GM23338 (cell line): ENCODE results near the gene DNAJC4. TPM values are rescaled to one million over a fixed set of nuclear protein-coding genes. Genes with fewer than 3 reads are reported as not detected.

Experiments used
- ATAC-seq: fragments of 200-7000 bp; cut with Tn5 transposase; 3 replicates; pipeline ENCODE4 v1.9.1; 2020
- DNase-seq: peaks from one replicate; pipeline ENCODE4 v3.0.0-alpha.2; 2015; ENCODE audit warnings: low spot score
- H2AFZ ChIP-seq: fragments of 200-600 bp; sonication (generic); 2 replicates; pipeline ENCODE4 v1.8.0; 2016; ENCODE audit warnings: antibody characterized with exemption, mild to moderate bottlenecking, moderate library complexity
- H3F3A ChIP-seq: fragments of 200-600 bp; sonication (generic); replicated peaks from 2 replicates; pipeline ENCODE4 v1.8.0; 2017; ENCODE audit warnings: antibody characterized with exemption, mixed run types, low read depth
- H3K27ac ChIP-seq: fragments of 200-600 bp; sonication (generic); 2 replicates; pipeline ENCODE4 v1.6.1; 2016; ENCODE audit warnings: low read depth
- H3K27me3 ChIP-seq: fragments of 200-600 bp; sonication (generic); 2 replicates; pipeline ENCODE4 v1.8.0; 2016; ENCODE audit warnings: mild to moderate bottlenecking, mixed run types, moderate library complexity; ENCODE audit not compliant: insufficient read depth
- H3K36me3 ChIP-seq: fragments of 200-600 bp; sonication (generic); 2 replicates; pipeline ENCODE4 v1.8.0; 2016; ENCODE audit warnings: mild to moderate bottlenecking; ENCODE audit not compliant: insufficient read depth
- H3K4me1 ChIP-seq: fragments of 200-600 bp; sonication (generic); 2 replicates; pipeline ENCODE4 v1.8.0; 2016; ENCODE audit warnings: mild to moderate bottlenecking, moderate library complexity; ENCODE audit not compliant: insufficient read depth
- H3K4me2 ChIP-seq: fragments of 200-600 bp; sonication (generic); 2 replicates; pipeline ENCODE4 v1.7.1; 2017; ENCODE audit warnings: mixed run types
- H3K4me3 ChIP-seq: fragments of 200-600 bp; sonication (generic); 2 replicates; pipeline ENCODE4 v1.6.1; 2016; ENCODE audit warnings: mixed run types
- H3K79me2 ChIP-seq: fragments of 200-600 bp; sonication (generic); replicated peaks from 2 replicates; pipeline ENCODE4 v1.8.0; 2017; ENCODE audit warnings: mild to moderate bottlenecking; ENCODE audit not compliant: insufficient read depth
- H3K9me2 ChIP-seq: fragments of 200-600 bp; sonication (generic); 2 replicates; pipeline ENCODE4 v1.8.0; 2017; ENCODE audit not compliant: insufficient read depth
- H4K20me1 ChIP-seq: fragments of 200-600 bp; sonication (generic); replicated peaks from 2 replicates; pipeline ENCODE4 v1.8.0; 2017; ENCODE audit warnings: mild to moderate bottlenecking; ENCODE audit not compliant: insufficient read depth
- H3K27ac Mint-ChIP-seq: 2 replicates; pipeline ENCODE4 v1.8.0; 2020; ENCODE audit warnings: inconsistent platforms, mild to moderate bottlenecking, moderate library complexity, mixed read lengths
- H3K27me3 Mint-ChIP-seq: 3 replicates; pipeline ENCODE4 v1.8.0; 2022; ENCODE audit warnings: low read depth, mild to moderate bottlenecking, moderate library complexity, mixed read lengths, inconsistent platforms; ENCODE audit not compliant: insufficient read depth, poor library complexity
- H3K36me3 Mint-ChIP-seq: 3 replicates; pipeline ENCODE4 v1.8.0; 2021; ENCODE audit warnings: low read depth, mild to moderate bottlenecking, inconsistent platforms, moderate library complexity, mixed read lengths
- H3K4me1 Mint-ChIP-seq: 3 replicates; pipeline ENCODE4 v1.8.0; 2020; ENCODE audit warnings: mild to moderate bottlenecking, inconsistent platforms, mixed read lengths
- H3K4me3 Mint-ChIP-seq: 3 replicates; pipeline ENCODE4 v1.8.0; 2021; ENCODE audit warnings: moderate library complexity, mild to moderate bottlenecking, inconsistent platforms, mixed read lengths
- H3K9me3 Mint-ChIP-seq: 3 replicates; pipeline ENCODE4 v1.8.0; 2020; ENCODE audit warnings: moderate library complexity, mild to moderate bottlenecking, inconsistent platforms, mixed read lengths
- JUNB ChIP-seq: IDR thresholded peaks from one replicate; pipeline ENCODE4 v1.6.1; 2016; ENCODE audit warnings: antibody characterized with exemption; ENCODE audit not compliant: unreplicated experiment
- STAT1 ChIP-seq: IDR thresholded peaks from one replicate; pipeline ENCODE4 v1.6.1; 2016; ENCODE audit warnings: antibody characterized with exemption; ENCODE audit not compliant: unreplicated experiment
- ZNF114 ChIP-seq: fragments of 250-450 bp; sonication (Bioruptor Pico); IDR thresholded peaks from 2 replicates; pipeline ENCODE4 v1.5.0; 2020; ENCODE audit warnings: mild to moderate bottlenecking, moderate library complexity
- ZNF331 ChIP-seq: fragments of 250-450 bp; sonication (Bioruptor Pico); IDR thresholded peaks from 2 replicates; pipeline ENCODE4 v1.5.0; 2020; ENCODE audit warnings: low read depth, mild to moderate bottlenecking, moderate library complexity
- polyA plus RNA-seq: library from polyadenylated mRNA; unstranded; fragments of >200 nt; fragmentation: Nextera tagmentation; extraction: Ambion mirVana; gene quantifications from 2 replicates; pipeline ENCODE4 v1.2.1, GENCODE V29; 2016
- total RNA-seq: library from RNA; depleted of rRNA; stranded (reverse); fragments of >200 nt; shearing (Covaris generic); gene quantifications from 2 replicates; pipeline ENCODE4 v1.2.3, GENCODE V29; 2014
- TF ChIP-seq, protein P1 (sequence below): IDR thresholded peaks from one replicate; pipeline ENCODE4 v1.6.1; 2018; ENCODE audit warnings: antibody characterized with exemption; ENCODE audit not compliant: unreplicated experiment
- TF ChIP-seq, protein P2 (sequence below), 2 experiments: fragments of 200-600 bp in 1 of 2; sonication (generic) in 1 of 2; conservative IDR thresholded peaks; 2 replicates each; pipeline versions ENCODE4 v1.5.1 to v1.6.1; 2016 to 2017; ENCODE audit warnings: antibody characterized with exemption in 2 of 2, low read depth in 2 of 2, mild to moderate bottlenecking in 2 of 2, moderate library complexity in 1 of 2

DNAJC4 gene
- total and polyA plus RNA-seq, 2 experiments from 2014 or later: 10.5 to 34.4 TPM

GRCh38 chr11:64211181-64211872, 19.0 kb upstream of the DNAJC4 start:
- DNase-seq (no peak), ATAC-seq (no peak)
- H3K27ac ChIP-seq: no peak overlapping the region
- H3F3A ChIP-seq: peaks cover 8% of the 10 kb centered on the region; the same call in 1 of the 2 replicates
- no peak overlapping the region for H3K4me2 ChIP-seq
- no peaks in the 10 kb centered on the region for H3K4me1 ChIP-seq
- H3K79me2 ChIP-seq: no peaks in the 10 kb centered on the region
- no peaks in the 10 kb centered on the region for H3K9me2 ChIP-seq
- H4K20me1 ChIP-seq: no peaks in the 10 kb centered on the region
- TF ChIP-seq, protein P1, sequence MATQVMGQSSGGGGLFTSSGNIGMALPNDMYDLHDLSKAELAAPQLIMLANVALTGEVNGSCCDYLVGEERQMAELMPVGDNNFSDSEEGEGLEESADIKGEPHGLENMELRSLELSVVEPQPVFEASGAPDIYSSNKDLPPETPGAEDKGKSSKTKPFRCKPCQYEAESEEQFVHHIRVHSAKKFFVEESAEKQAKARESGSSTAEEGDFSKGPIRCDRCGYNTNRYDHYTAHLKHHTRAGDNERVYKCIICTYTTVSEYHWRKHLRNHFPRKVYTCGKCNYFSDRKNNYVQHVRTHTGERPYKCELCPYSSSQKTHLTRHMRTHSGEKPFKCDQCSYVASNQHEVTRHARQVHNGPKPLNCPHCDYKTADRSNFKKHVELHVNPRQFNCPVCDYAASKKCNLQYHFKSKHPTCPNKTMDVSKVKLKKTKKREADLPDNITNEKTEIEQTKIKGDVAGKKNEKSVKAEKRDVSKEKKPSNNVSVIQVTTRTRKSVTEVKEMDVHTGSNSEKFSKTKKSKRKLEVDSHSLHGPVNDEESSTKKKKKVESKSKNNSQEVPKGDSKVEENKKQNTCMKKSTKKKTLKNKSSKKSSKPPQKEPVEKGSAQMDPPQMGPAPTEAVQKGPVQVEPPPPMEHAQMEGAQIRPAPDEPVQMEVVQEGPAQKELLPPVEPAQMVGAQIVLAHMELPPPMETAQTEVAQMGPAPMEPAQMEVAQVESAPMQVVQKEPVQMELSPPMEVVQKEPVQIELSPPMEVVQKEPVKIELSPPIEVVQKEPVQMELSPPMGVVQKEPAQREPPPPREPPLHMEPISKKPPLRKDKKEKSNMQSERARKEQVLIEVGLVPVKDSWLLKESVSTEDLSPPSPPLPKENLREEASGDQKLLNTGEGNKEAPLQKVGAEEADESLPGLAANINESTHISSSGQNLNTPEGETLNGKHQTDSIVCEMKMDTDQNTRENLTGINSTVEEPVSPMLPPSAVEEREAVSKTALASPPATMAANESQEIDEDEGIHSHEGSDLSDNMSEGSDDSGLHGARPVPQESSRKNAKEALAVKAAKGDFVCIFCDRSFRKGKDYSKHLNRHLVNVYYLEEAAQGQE: no peak
- TF ChIP-seq STAT1 (no peak), ZNF331 (CRISPR knock-in tag) (no peak)
- H3K27me3 Mint-ChIP-seq: peaks cover 12% of the 10 kb centered on the region
- H3K27me3 ChIP-seq: no peaks in the 10 kb centered on the region
- H2AFZ ChIP-seq: no peak overlapping the region
- no peak overlapping the region for H3K4me3 ChIP-seq
- H3K36me3 Mint-ChIP-seq: peaks cover 22% of the 10 kb centered on the region
- no peaks in the 10 kb centered on the region for H3K9me3 Mint-ChIP-seq
- H3K36me3 ChIP-seq: peaks cover 4% of the 10 kb centered on the region; the same call in 1 of the 2 replicates
- peaks cover 3% of the 10 kb centered on the region; the same call in 2 of the 3 replicates for H3K4me1 Mint-ChIP-seq
- no peak overlapping the region for H3K4me3 Mint-ChIP-seq
- H3K27ac Mint-ChIP-seq: no peak overlapping the region

DNA sequence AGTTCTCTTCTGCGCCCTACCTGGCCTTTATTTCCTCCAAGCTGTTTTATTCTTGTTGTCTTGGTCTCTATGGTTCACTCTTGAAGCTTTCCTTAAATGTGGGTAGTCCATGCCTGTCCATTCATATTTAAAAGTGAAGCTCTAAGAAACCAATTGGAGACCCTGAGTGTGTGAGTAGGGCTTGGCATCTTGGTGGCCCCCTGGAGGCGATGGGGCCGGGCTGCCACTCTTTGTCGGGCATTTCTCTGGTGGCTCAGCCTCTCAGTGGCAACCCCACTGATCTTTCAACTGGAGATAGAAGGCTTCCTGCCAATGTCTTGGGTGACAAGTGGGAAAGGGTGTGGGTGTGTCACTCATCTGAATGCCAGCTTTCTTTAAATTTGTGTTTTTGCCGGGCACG, 13.5 kb upstream of the DNAJC4 start:
- Histone ChIP-seq H3K9me2 (no peaks in the 10 kb centered on the region), H3K4me1 (no peaks in the 10 kb centered on the region), H3K4me3 (no peak overlapping the region), H3F3A (0 out of 2 replicates have a peak, but pooled peaks cover 3% of the 10 kb centered on the region), H4K20me1 (no peaks in the 10 kb centered on the region), H3K4me2 (no peak overlapping the region), H3K27me3 (no peaks in the 10 kb centered on the region), H2AFZ (no peak overlapping the region), H3K27ac (no peak overlapping the region), H3K79me2 (no peaks in the 10 kb centered on the region), H3K36me3 (peaks cover 4% of the 10 kb centered on the region; the same call in 1 of the 2 replicates)
- peaks cover 22% of the 10 kb centered on the region for H3K36me3 Mint-ChIP-seq
- ATAC-seq (peak; percentile 62), DNase-seq (no peak)
- peaks cover 5% of the 10 kb centered on the region for H3K27me3 Mint-ChIP-seq
- no peak overlapping the region for H3K27ac Mint-ChIP-seq
- no peak for TF ChIP-seq ZNF114 (CRISPR knock-in tag)
- TF ChIP-seq JUNB: no peak
- TF ChIP-seq, protein P2, sequence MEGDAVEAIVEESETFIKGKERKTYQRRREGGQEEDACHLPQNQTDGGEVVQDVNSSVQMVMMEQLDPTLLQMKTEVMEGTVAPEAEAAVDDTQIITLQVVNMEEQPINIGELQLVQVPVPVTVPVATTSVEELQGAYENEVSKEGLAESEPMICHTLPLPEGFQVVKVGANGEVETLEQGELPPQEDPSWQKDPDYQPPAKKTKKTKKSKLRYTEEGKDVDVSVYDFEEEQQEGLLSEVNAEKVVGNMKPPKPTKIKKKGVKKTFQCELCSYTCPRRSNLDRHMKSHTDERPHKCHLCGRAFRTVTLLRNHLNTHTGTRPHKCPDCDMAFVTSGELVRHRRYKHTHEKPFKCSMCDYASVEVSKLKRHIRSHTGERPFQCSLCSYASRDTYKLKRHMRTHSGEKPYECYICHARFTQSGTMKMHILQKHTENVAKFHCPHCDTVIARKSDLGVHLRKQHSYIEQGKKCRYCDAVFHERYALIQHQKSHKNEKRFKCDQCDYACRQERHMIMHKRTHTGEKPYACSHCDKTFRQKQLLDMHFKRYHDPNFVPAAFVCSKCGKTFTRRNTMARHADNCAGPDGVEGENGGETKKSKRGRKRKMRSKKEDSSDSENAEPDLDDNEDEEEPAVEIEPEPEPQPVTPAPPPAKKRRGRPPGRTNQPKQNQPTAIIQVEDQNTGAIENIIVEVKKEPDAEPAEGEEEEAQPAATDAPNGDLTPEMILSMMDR (conservative IDR thresholded peaks at IDR 0.05; ENCODE audit: low read depth in 2 of 2): peak; percentile 1 to 39; a peak in 2 of 4 replicates
- H3K4me1 Mint-ChIP-seq: peaks cover 4% of the 10 kb centered on the region; the same call in 1 of the 3 replicates
- H3K9me3 Mint-ChIP-seq: no peaks in the 10 kb centered on the region
- no peak overlapping the region for H3K4me3 Mint-ChIP-seq
